Duodenal mucosa (tissue), 2 donors: ENCODE results near the gene WNT7B.

Experiments used
- H3K27ac ChIP-seq: one replicate; pipeline ENCODE4 v1.7.0; 2013; ENCODE audit warnings: low read depth, low read length
- H3K27me3 ChIP-seq, 2 donors: one replicate each; pipeline ENCODE4 v1.7.0; 2013; ENCODE audit warnings: low read length in 2 of 2, control low read depth in 1 of 2; ENCODE audit not compliant: insufficient read depth in 2 of 2, control insufficient read depth in 1 of 2
- H3K36me3 ChIP-seq, 2 donors: one replicate each; pipeline ENCODE4 v1.7.0; 2013; ENCODE audit warnings: low read length in 2 of 2, control low read depth in 1 of 2; ENCODE audit not compliant: insufficient read depth in 2 of 2, control insufficient read depth in 1 of 2
- H3K4me1 ChIP-seq, 2 donors: one replicate each; pipeline ENCODE4 v1.7.0; 2013; ENCODE audit warnings: low read length in 2 of 2, control low read depth in 1 of 2; ENCODE audit not compliant: insufficient read depth in 2 of 2, control insufficient read depth in 1 of 2
- H3K4me3 ChIP-seq, 2 donors: one replicate each; pipeline ENCODE4 v1.7.0; 2013; ENCODE audit warnings: low read length in 2 of 2, low read depth in 1 of 2
- H3K9ac ChIP-seq, 2 donors: one replicate each; pipeline ENCODE4 v1.7.0; 2013; ENCODE audit warnings: low read length in 2 of 2, low read depth in 1 of 2
- H3K9me3 ChIP-seq, 2 donors: one replicate each; pipeline ENCODE4 v1.7.0; 2013; ENCODE audit warnings: low read length in 2 of 2, control low read depth in 1 of 2; ENCODE audit not compliant: control insufficient read depth in 1 of 2

WNT7B gene

GRCh38 chr22:45937960-45938359 is 39.0 kb downstream of the WNT7B start:
- H3K4me1 ChIP-seq: no peaks in the 10 kb centered on the region
- H3K4me3 ChIP-seq: no peak overlapping the region
- H3K27me3 ChIP-seq: peaks cover 16 to 19% of the 10 kb centered on the region in 2 donors
- H3K27ac ChIP-seq: no peak overlapping the region
- H3K9me3 ChIP-seq: peaks cover 0 to 2% of the 10 kb centered on the region in 2 donors
- no peak overlapping the region for H3K9ac ChIP-seq
- H3K36me3 ChIP-seq: no peaks in the 10 kb centered on the region

- Histone ChIP-seq H3K9me3 (peaks cover 0 to 2% of the 10 kb centered on the region in 2 donors), H3K27ac (no peak overlapping the region), H3K27me3 (peaks cover 16 to 35% of the 10 kb centered on the region in 2 donors), H3K4me3 (no peak overlapping the region), H3K9ac (no peak overlapping the region), H3K36me3 (no peaks in the 10 kb centered on the region), H3K4me1 (no peaks in the 10 kb centered on the region)
Observed at GRCh38 chr22:45935573-45935972, 41.4 kb downstream of the WNT7B start.

- Histone ChIP-seq H3K9me3 (peaks cover 0 to 2% of the 10 kb centered on the region in 2 donors), H3K9ac (no peak overlapping the region), H3K4me3 (no peak overlapping the region), H3K27me3 (peaks cover 16 to 38% of the 10 kb centered on the region in 2 donors), H3K36me3 (no peaks in the 10 kb centered on the region), H3K27ac (no peak overlapping the region), H3K4me1 (no peaks in the 10 kb centered on the region)
Observed at GRCh38 chr22:45934659-45935341, 42.2 kb downstream of the WNT7B start.

- H3K4me3 ChIP-seq: no peak overlapping the region
- peaks cover 0 to 2% of the 10 kb centered on the region in 2 donors for H3K9me3 ChIP-seq
- H3K9ac ChIP-seq: no peak overlapping the region
- H3K27me3 ChIP-seq: peaks cover 16 to 38% of the 10 kb centered on the region in 2 donors
- no peaks in the 10 kb centered on the region for H3K36me3 ChIP-seq
- no peaks in the 10 kb centered on the region for H3K4me1 ChIP-seq
- no peak overlapping the region for H3K27ac ChIP-seq
Observed at GRCh38 chr22:45934168-45934564, 42.8 kb downstream of the WNT7B start.

GRCh38 chr22:45933506-45934167 is 43.3 kb downstream of the WNT7B start:
- H3K27me3 ChIP-seq: peaks cover 16 to 38% of the 10 kb centered on the region in 2 donors
- no peaks in the 10 kb centered on the region for H3K9me3 ChIP-seq
- H3K4me1 ChIP-seq: no peaks in the 10 kb centered on the region

GRCh38 chr22:45932071-45932470 is 44.9 kb downstream of the WNT7B start:
- Histone ChIP-seq H3K36me3 (no peaks in the 10 kb centered on the region), H3K9me3 (no peaks in the 10 kb centered on the region), H3K4me1 (no peaks in the 10 kb centered on the region), H3K27me3 (peaks cover 16 to 38% of the 10 kb centered on the region in 2 donors), H3K9ac (no peak overlapping the region), H3K4me3 (no peak overlapping the region), H3K27ac (no peak overlapping the region)

More at GRCh38 chr22:45933506-45934167, 43.3 kb downstream of the WNT7B start:
- Histone ChIP-seq H3K9ac (no peak overlapping the region), H3K36me3 (no peaks in the 10 kb centered on the region), H3K4me3 (no peak overlapping the region), H3K27ac (no peak overlapping the region)

GRCh38 chr22:45931042-45931441 is 45.9 kb downstream of the WNT7B start:
- no peaks in the 10 kb centered on the region for H3K36me3 ChIP-seq
- no peak overlapping the region for H3K4me3 ChIP-seq
- H3K9ac ChIP-seq: no peak overlapping the region
- H3K27ac ChIP-seq: no peak overlapping the region
- H3K4me1 ChIP-seq: no peaks in the 10 kb centered on the region
- peaks cover 16 to 37% of the 10 kb centered on the region in 2 donors for H3K27me3 ChIP-seq
- H3K9me3 ChIP-seq: no peaks in the 10 kb centered on the region

- Histone ChIP-seq H3K4me3 (no peak overlapping the region), H3K27me3 (peaks cover 9 to 33% of the 10 kb centered on the region in 2 donors), H3K9me3 (no peaks in the 10 kb centered on the region), H3K27ac (no peak overlapping the region), H3K9ac (no peak overlapping the region), H3K36me3 (no peaks in the 10 kb centered on the region), H3K4me1 (no peaks in the 10 kb centered on the region)
Observed at GRCh38 chr22:45930324-45930723, 46.6 kb downstream of the WNT7B start.

GRCh38 chr22:45929649-45930048 is 47.3 kb downstream of the WNT7B start:
- Histone ChIP-seq H3K36me3 (no peaks in the 10 kb centered on the region), H3K9me3 (no peaks in the 10 kb centered on the region), H3K4me1 (no peaks in the 10 kb centered on the region), H3K9ac (no peak overlapping the region), H3K27me3 (peaks cover 7 to 27% of the 10 kb centered on the region in 2 donors), H3K27ac (no peak overlapping the region), H3K4me3 (no peak overlapping the region)

- Histone ChIP-seq H3K4me3 (no peak overlapping the region), H3K9me3 (no peaks in the 10 kb centered on the region)
Observed at GRCh38 chr22:45928726-45929368, 48.1 kb downstream of the WNT7B start.

More at GRCh38 chr22:45928726-45929368, 48.1 kb downstream of the WNT7B start:
- Histone ChIP-seq H3K9ac (no peak overlapping the region), H3K27ac (no peak overlapping the region), H3K27me3 (peaks cover 0 to 20% of the 10 kb centered on the region in 2 donors), H3K36me3 (no peaks in the 10 kb centered on the region), H3K4me1 (no peaks in the 10 kb centered on the region)
